GM21786 (cell line): ENCODE results near the gene CEACAM18.

Experiments
- ATAC-seq: cut with Tn5 transposase; IDR thresholded peaks from one replicate; pipeline ENCODE4 v1.9.1; 2021; ENCODE audit not compliant: unreplicated experiment

CEACAM18 gene

GRCh38 chr19:51530616-51531015, 52.3 kb downstream of the CEACAM18 start:
- no peak for ATAC-seq

GRCh38 chr19:51531349-51532315, 53.3 kb downstream of the CEACAM18 start, which contains the start of gene SIGLEC6:
TSS of gene SIGLEC6 (minus strand) at chr19:51531670. CDS start at chr19:51531648, 22 bp downstream.
- no peak for ATAC-seq

GRCh38 chr19:51535535-51535934, 57.2 kb downstream of the CEACAM18 start:
- ATAC-seq = no peak

GRCh38 chr19:51539821-51540366, 61.6 kb downstream of the CEACAM18 start:
- no peak for ATAC-seq
